Measurements from ENCODE around the gene DSP.

DSP gene

DNA sequence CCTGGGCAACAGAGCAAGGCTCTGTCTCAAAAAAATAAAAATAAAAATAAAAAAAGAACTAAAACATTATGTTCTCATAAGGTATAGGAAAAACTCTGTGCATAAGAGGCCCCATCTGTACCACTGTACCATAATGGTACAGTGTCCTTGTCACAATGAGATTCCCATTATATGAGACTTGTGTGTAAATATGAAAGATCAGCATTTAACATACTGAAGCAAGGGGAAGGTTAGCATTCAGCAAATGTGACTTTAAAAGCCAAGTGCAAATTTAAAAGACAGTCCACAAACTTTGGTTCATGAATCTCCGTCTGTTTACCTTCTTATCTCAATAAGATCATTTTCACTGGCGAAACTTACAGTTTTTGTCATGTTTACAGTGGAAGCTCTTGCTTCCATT lies 16.2 kb downstream of the DSP start:
- no peak overlapping the region for H3K27ac ChIP-seq (ENCODE audit: low read depth, low read length)
- no peaks in the 10 kb centered on the region for H3K27me3 ChIP-seq (ENCODE audit: control insufficient read depth in 1 of 2, insufficient read depth in 2 of 2, low read length in 2 of 2)
- H3K36me3 ChIP-seq (ENCODE audit: control insufficient read depth in 1 of 2, insufficient read depth in 2 of 2, low read length in 2 of 2) = peaks cover 24 to 25% of the 10 kb centered on the region in 2 donors
- no peaks in the 10 kb centered on the region for H3K9me3 ChIP-seq (ENCODE audit: control insufficient read depth in 1 of 2, low read length in 2 of 2)
- no peak overlapping the region for H3K9ac ChIP-seq (ENCODE audit: low read depth in 1 of 2, low read length in 2 of 2)
- H3K4me3 ChIP-seq (ENCODE audit: low read depth in 1 of 2, low read length in 2 of 2) = no peak overlapping the region
- H3K4me1 ChIP-seq (ENCODE audit: control insufficient read depth in 1 of 2, insufficient read depth in 2 of 2, low read length in 2 of 2) = peaks cover 17 to 27% of the 10 kb centered on the region in 2 donors

DNA sequence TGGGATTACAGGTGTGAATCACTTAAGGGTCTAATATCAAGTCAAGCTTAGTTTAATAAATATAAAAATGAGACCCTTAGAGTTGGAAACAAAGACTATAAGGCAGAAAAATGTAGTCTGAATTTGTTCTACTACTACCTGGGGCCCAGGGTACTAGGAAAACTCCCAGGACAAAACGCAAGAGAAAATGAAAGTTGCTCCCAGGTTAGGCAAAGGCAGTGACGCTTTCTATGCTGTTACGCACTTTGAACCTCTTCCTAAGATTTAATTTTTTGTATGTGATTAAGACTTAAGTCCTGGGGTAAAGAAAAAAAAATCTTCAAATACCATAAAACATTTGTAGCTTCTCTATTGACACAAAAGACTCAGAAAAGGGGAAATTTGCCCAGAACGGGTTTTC lies 17.3 kb downstream of the DSP start:
- Histone ChIP-seq H3K4me1 (ENCODE audit: control insufficient read depth in 1 of 2, insufficient read depth in 2 of 2, low read length in 2 of 2) (peaks cover 13 to 22% of the 10 kb centered on the region in 2 donors), H3K4me3 (ENCODE audit: low read depth in 1 of 2, low read length in 2 of 2) (no peak overlapping the region), H3K9me3 (ENCODE audit: control insufficient read depth in 1 of 2, low read length in 2 of 2) (no peaks in the 10 kb centered on the region), H3K9ac (ENCODE audit: low read depth in 1 of 2, low read length in 2 of 2) (peak overlapping the region in 1 of 2 donors; percentile 28), H3K27ac (ENCODE audit: low read depth, low read length) (no peak overlapping the region), H3K27me3 (ENCODE audit: control insufficient read depth in 1 of 2, insufficient read depth in 2 of 2, low read length in 2 of 2) (no peaks in the 10 kb centered on the region), H3K36me3 (ENCODE audit: control insufficient read depth in 1 of 2, insufficient read depth in 2 of 2, low read length in 2 of 2) (peaks cover 27 to 32% of the 10 kb centered on the region in 2 donors)

DNA sequence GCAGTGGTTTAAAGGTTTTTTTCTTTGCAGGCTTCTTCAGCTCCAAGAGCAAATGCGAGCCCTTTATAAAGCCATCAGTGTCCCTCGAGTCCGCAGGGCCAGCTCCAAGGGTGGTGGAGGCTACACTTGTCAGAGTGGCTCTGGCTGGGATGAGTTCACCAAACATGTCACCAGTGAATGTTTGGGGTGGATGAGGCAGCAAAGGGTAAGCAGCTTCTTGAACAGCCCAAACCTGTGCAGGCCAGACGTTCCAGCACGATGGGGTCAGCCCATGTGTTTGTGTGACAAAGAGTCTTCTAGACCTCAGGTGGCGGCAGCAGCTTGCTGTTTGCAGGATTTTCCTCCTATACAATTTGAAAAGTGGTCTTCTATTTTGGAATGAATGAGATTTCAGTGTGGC lies 17.7 kb downstream of the DSP start:
- Histone ChIP-seq H3K4me1 (ENCODE audit: control insufficient read depth in 1 of 2, insufficient read depth in 2 of 2, low read length in 2 of 2) (peaks cover 10 to 18% of the 10 kb centered on the region in 2 donors), H3K36me3 (ENCODE audit: control insufficient read depth in 1 of 2, insufficient read depth in 2 of 2, low read length in 2 of 2) (peaks cover 31 to 32% of the 10 kb centered on the region in 2 donors), H3K27me3 (ENCODE audit: control insufficient read depth in 1 of 2, insufficient read depth in 2 of 2, low read length in 2 of 2) (no peaks in the 10 kb centered on the region), H3K9me3 (ENCODE audit: control insufficient read depth in 1 of 2, low read length in 2 of 2) (no peaks in the 10 kb centered on the region), H3K27ac (ENCODE audit: low read depth, low read length) (no peak overlapping the region), H3K4me3 (ENCODE audit: low read depth in 1 of 2, low read length in 2 of 2) (no peak overlapping the region), H3K9ac (ENCODE audit: low read depth in 1 of 2, low read length in 2 of 2) (peak overlapping the region in 1 of 2 donors; percentile 18)

DNA sequence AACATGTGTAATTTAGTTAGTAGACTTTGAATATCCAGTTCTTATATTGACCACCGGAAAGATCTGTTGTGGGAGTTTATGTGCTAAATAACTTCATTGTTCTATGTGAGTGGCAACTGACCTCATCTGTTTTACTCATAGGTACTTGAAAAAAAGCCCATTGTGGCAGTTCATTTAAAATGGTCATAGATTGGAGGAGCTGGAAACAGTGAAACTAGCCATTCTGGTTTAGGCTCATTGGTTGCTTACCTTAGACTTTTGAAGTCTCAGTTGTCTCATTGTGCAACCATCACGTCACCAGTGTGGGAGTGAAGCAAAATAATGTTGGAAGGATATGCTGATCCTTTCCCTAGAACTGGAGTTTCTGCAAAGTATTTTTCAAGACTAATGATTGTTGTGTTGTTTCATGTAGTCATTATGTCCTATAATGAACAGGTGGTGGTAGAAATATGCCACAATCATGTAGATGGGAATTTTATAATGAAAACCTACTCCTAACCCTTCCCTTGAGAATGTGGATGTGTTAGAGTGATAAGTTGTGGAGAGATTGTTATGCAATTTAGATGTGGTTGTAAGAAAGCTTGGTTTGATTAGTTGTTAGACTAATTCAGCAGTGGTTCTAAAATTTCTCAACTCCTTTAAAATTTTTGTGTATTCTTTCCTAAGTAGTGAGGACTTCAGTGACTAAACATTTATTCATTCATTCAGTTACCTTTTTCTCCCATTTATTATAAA lies 18.3 kb downstream of the DSP start:
- peaks cover 10 to 18% of the 10 kb centered on the region in 2 donors for H3K4me1 ChIP-seq (ENCODE audit: control insufficient read depth in 1 of 2, insufficient read depth in 2 of 2, low read length in 2 of 2)
- H3K27ac ChIP-seq (ENCODE audit: low read depth, low read length) = no peak overlapping the region
- H3K9ac ChIP-seq (ENCODE audit: low read depth in 1 of 2, low read length in 2 of 2) = peak overlapping the region in 1 of 2 donors; percentile 18
- no peaks in the 10 kb centered on the region for H3K9me3 ChIP-seq (ENCODE audit: control insufficient read depth in 1 of 2, low read length in 2 of 2)
- H3K27me3 ChIP-seq (ENCODE audit: control insufficient read depth in 1 of 2, insufficient read depth in 2 of 2, low read length in 2 of 2) = no peaks in the 10 kb centered on the region
- no peak overlapping the region for H3K4me3 ChIP-seq (ENCODE audit: low read depth in 1 of 2, low read length in 2 of 2)
- H3K36me3 ChIP-seq (ENCODE audit: control insufficient read depth in 1 of 2, insufficient read depth in 2 of 2, low read length in 2 of 2) = peaks cover 32 to 33% of the 10 kb centered on the region in 2 donors

DNA sequence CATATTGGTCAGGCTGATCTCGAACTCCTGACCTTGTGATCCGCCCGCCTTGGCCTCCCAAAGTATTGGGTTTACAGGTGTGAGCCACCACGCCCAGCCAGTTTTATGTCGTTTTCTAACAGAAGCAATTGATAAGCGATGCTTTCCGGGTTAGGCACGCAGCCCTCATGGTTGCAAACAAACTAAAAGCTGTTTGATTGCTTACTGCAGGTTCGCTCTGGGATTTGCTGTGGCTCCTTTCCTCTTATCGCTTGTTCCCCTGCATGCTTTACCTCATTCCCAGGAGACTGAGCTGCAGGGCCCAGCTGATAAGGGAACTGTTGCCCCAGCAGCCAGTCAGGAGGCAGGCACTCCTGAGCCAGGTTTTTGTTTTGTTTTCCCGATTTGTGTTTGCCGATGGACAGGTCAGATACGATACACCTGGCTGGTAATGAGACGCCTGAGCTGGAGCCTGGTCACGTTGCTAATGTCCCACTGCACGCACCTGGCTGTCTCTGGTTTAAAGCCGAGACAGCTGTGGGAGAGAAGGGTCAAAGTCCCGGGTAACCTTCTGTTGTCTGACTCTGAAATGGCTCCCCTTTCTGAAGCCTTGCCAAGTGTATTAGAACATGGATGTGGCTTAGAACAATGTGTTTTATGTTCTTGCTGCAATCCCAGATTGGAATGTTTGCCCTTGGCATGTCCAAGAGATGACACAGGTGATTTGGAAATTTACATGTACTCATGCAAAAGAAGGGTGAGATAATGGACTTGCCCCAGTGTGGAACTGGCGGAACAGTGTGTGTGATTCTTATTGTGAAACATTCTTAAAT lies 19.9 kb downstream of the DSP start:
- H3K4me1 ChIP-seq (ENCODE audit: control insufficient read depth in 1 of 2, insufficient read depth in 2 of 2, low read length in 2 of 2) = peaks cover 10 to 18% of the 10 kb centered on the region in 2 donors
- H3K4me3 ChIP-seq (ENCODE audit: low read depth in 1 of 2, low read length in 2 of 2) = peak overlapping the region; percentile 6 to 9
- H3K27ac ChIP-seq (ENCODE audit: low read depth, low read length) = peak overlapping the region; percentile 24
- H3K36me3 ChIP-seq (ENCODE audit: control insufficient read depth in 1 of 2, insufficient read depth in 2 of 2, low read length in 2 of 2) = peaks cover 34 to 43% of the 10 kb centered on the region in 2 donors
- peaks cover 0 to 2% of the 10 kb centered on the region in 2 donors for H3K27me3 ChIP-seq (ENCODE audit: control insufficient read depth in 1 of 2, insufficient read depth in 2 of 2, low read length in 2 of 2)
- no peaks in the 10 kb centered on the region for H3K9me3 ChIP-seq (ENCODE audit: control insufficient read depth in 1 of 2, low read length in 2 of 2)
- H3K9ac ChIP-seq (ENCODE audit: low read depth in 1 of 2, low read length in 2 of 2) = no peak overlapping the region

DNA sequence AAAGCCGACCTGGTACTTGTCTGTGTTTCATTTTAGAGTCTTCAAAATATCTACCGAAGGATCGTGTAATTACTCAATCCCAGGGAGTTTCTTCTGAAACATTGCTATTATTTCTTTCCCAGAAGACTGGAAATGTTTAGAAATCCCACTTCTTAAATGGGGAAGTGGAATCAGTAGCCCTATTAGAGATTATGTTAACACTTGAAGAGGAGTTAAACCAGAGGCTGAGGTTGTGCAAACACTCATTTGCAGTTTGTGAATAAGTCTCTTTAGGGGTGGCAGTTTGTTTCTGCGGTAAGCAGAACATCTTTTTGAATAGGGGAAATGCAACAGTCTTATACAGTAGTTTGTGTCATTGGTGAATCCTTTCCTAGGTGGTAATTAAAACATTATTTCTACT lies 21.3 kb downstream of the DSP start:
- H3K36me3 ChIP-seq (ENCODE audit: control insufficient read depth in 1 of 2, insufficient read depth in 2 of 2, low read length in 2 of 2) = peaks cover 38 to 51% of the 10 kb centered on the region in 2 donors
- H3K27ac ChIP-seq (ENCODE audit: low read depth, low read length) = no peak overlapping the region

DNA sequence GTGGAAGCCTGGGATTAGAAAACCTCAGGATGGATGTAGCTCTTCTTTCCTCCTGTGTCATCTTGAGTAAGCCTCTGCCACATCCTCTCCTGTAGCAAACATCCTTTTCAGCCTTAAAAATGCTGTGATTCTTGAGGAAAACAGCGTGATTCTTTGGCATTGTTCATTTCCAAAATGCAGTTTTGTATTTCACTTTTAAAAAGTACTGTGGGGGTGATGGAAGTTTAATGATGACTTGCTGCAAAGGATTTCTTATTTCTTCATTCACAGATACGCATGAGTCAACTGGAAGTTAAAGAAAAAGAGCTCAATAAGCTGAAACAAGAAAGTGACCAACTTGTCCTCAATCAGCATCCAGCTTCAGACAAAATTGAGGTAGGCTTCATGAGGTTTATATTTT lies 24.6 kb downstream of the DSP start:
- Histone ChIP-seq H3K27ac (ENCODE audit: low read depth, low read length) (no peak overlapping the region), H3K4me3 (ENCODE audit: low read depth in 1 of 2, low read length in 2 of 2) (no peak overlapping the region), H3K9ac (ENCODE audit: low read depth in 1 of 2, low read length in 2 of 2) (no peak overlapping the region), H3K4me1 (ENCODE audit: control insufficient read depth in 1 of 2, insufficient read depth in 2 of 2, low read length in 2 of 2) (peaks cover 0 to 6% of the 10 kb centered on the region in 2 donors), H3K36me3 (ENCODE audit: control insufficient read depth in 1 of 2, insufficient read depth in 2 of 2, low read length in 2 of 2) (peaks cover 44 to 71% of the 10 kb centered on the region in 2 donors), H3K9me3 (ENCODE audit: control insufficient read depth in 1 of 2, low read length in 2 of 2) (no peaks in the 10 kb centered on the region), H3K27me3 (ENCODE audit: control insufficient read depth in 1 of 2, insufficient read depth in 2 of 2, low read length in 2 of 2) (peaks cover 0 to 4% of the 10 kb centered on the region in 2 donors)

More for the DNA sequence above, 21.3 kb downstream of the DSP start:
- H3K4me1 ChIP-seq (ENCODE audit: control insufficient read depth in 1 of 2, insufficient read depth in 2 of 2, low read length in 2 of 2) = peaks cover 10 to 18% of the 10 kb centered on the region in 2 donors
- H3K27me3 ChIP-seq (ENCODE audit: control insufficient read depth in 1 of 2, insufficient read depth in 2 of 2, low read length in 2 of 2) = peaks cover 0 to 2% of the 10 kb centered on the region in 2 donors
- H3K9ac ChIP-seq (ENCODE audit: low read depth in 1 of 2, low read length in 2 of 2) = no peak overlapping the region
- H3K9me3 ChIP-seq (ENCODE audit: control insufficient read depth in 1 of 2, low read length in 2 of 2) = no peaks in the 10 kb centered on the region
- no peak overlapping the region for H3K4me3 ChIP-seq (ENCODE audit: low read depth in 1 of 2, low read length in 2 of 2)

DNA sequence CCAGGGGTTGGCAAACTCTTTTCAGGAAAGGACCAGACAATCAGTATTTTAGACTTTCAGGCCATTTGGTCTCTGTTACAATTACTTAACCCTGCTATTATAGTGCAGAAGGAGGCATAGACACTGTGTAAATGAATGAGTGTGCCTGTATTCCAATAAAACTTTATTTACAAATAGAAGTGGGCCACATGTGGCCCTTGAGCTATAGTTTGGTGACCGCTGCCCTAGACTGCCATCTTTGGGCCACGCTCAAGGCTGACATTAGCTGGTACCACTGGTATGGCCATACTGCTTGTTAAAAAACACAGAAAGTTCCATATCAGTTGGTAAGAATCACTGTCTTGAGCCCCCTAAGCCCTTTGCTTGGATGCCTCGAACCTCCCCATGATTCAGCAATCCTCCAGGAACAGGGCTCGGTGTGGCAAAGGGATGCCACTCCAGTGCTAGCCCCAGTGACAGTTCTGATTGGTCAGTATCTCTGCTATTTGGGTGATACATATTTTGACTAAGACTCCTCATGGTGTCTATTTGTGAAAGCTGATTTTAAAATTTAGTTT lies 25.2 kb downstream of the DSP start:
- no peaks in the 10 kb centered on the region for H3K9me3 ChIP-seq (ENCODE audit: control insufficient read depth in 1 of 2, low read length in 2 of 2)
- H3K9ac ChIP-seq (ENCODE audit: low read depth in 1 of 2, low read length in 2 of 2) = no peak overlapping the region
- no peak overlapping the region for H3K27ac ChIP-seq (ENCODE audit: low read depth, low read length)
- H3K4me1 ChIP-seq (ENCODE audit: control insufficient read depth in 1 of 2, insufficient read depth in 2 of 2, low read length in 2 of 2) = peaks cover 0 to 6% of the 10 kb centered on the region in 2 donors
- H3K36me3 ChIP-seq (ENCODE audit: control insufficient read depth in 1 of 2, insufficient read depth in 2 of 2, low read length in 2 of 2) = peaks cover 50 to 76% of the 10 kb centered on the region in 2 donors
- H3K4me3 ChIP-seq (ENCODE audit: low read depth in 1 of 2, low read length in 2 of 2) = no peak overlapping the region
- H3K27me3 ChIP-seq (ENCODE audit: control insufficient read depth in 1 of 2, insufficient read depth in 2 of 2, low read length in 2 of 2) = peaks cover 0 to 4% of the 10 kb centered on the region in 2 donors

DNA sequence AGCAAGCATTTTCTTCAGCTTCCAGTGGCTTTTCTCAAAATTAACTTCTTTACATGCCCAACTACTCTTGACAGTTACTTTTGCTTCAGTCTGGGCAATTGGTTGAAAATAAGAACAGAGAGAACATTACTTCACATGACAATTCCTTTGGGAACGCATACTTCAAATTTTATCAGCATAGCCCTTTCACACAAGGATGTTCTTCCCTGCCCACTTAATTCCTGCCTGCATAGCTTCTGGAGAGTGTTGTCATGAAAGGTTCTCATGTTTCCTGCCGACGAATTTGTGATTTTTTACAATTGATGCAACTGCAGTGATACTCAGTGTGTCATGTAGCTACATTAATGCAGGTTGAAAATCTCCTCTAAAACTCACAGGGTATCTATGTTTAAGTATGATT lies 26.6 kb downstream of the DSP start:
- Histone ChIP-seq H3K27me3 (ENCODE audit: control insufficient read depth in 1 of 2, insufficient read depth in 2 of 2, low read length in 2 of 2) (peaks cover 0 to 4% of the 10 kb centered on the region in 2 donors), H3K27ac (ENCODE audit: low read depth, low read length) (no peak overlapping the region), H3K4me1 (ENCODE audit: control insufficient read depth in 1 of 2, insufficient read depth in 2 of 2, low read length in 2 of 2) (no peaks in the 10 kb centered on the region), H3K4me3 (ENCODE audit: low read depth in 1 of 2, low read length in 2 of 2) (no peak overlapping the region), H3K9ac (ENCODE audit: low read depth in 1 of 2, low read length in 2 of 2) (no peak overlapping the region), H3K9me3 (ENCODE audit: control insufficient read depth in 1 of 2, low read length in 2 of 2) (no peaks in the 10 kb centered on the region), H3K36me3 (ENCODE audit: control insufficient read depth in 1 of 2, insufficient read depth in 2 of 2, low read length in 2 of 2) (peaks cover 50 to 88% of the 10 kb centered on the region in 2 donors)

DNA sequence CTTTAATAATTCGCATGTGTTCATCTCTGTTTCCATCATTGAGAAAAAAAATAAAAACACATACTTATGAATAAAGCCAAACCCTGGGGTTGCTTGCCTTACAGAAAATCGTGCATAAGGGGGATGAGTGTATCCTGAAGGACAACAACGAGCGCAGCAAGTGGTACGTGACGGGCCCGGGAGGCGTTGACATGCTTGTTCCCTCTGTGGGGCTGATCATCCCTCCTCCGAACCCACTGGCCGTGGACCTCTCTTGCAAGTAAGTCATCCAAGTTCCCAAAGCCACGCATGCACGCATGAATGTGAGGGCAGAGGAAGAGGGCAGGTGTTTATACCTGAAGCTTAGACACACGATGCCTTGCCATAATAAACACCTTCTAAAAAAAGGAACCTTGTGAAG lies 27.6 kb downstream of the DSP start:
- Histone ChIP-seq H3K27ac (ENCODE audit: low read depth, low read length) (no peak overlapping the region), H3K9ac (ENCODE audit: low read depth in 1 of 2, low read length in 2 of 2) (no peak overlapping the region), H3K27me3 (ENCODE audit: control insufficient read depth in 1 of 2, insufficient read depth in 2 of 2, low read length in 2 of 2) (peaks cover 0 to 4% of the 10 kb centered on the region in 2 donors), H3K4me3 (ENCODE audit: low read depth in 1 of 2, low read length in 2 of 2) (no peak overlapping the region), H3K9me3 (ENCODE audit: control insufficient read depth in 1 of 2, low read length in 2 of 2) (no peaks in the 10 kb centered on the region), H3K36me3 (ENCODE audit: control insufficient read depth in 1 of 2, insufficient read depth in 2 of 2, low read length in 2 of 2) (peaks cover 46 to 86% of the 10 kb centered on the region in 2 donors), H3K4me1 (ENCODE audit: control insufficient read depth in 1 of 2, insufficient read depth in 2 of 2, low read length in 2 of 2) (no peaks in the 10 kb centered on the region)
